ENCODE data around the gene TMEM19. TPM values are rescaled to one million over a fixed set of nuclear protein-coding genes. Genes with fewer than 3 reads are reported as not detected.

TMEM19 gene
- total RNA-seq, 3 donors from 2014 or later, result 25.3 to 41.7 (median 37.3) TPM

Other genes starting within 250 kb of the TMEM19 start
- gene LGR5, start 246.3 kb upstream of the TMEM19 start, total RNA-seq, result 1 to 10 TPM; 1.5 to 6.7 (median 4.4) TPM
- gene ZFC3H1, start 22.2 kb upstream of the TMEM19 start, total RNA-seq, result 10 to 100 TPM; 49.0 to 64.1 (median 57.0) TPM
- gene THAP2, start 21.8 kb upstream of the TMEM19 start, total RNA-seq, result 1 to 10 TPM; 3.2 to 4.6 (median 3.9) TPM
- 10 to 100 TPM; 61.6 to 97.3 (median 63.6) TPM for gene RAB21, start 68.8 kb downstream of the TMEM19 start, total RNA-seq
- 10 to 100 TPM; 29.8 to 47.7 (median 30.0) TPM for gene TBC1D15, start 153.7 kb downstream of the TMEM19 start, total RNA-seq

All from mucosa of descending colon (tissue), 3 donors.